ENCODE data around the gene IGF1. TPM values are rescaled to one million over a fixed set of nuclear protein-coding genes. Genes with fewer than 3 reads are reported as not detected.

The IGF1 gene
- total RNA-seq, 1 donor from 2014 or later = 1.4 TPM

- no peak for TF ChIP-seq CTCF (IDR thresholded peaks at IDR 0.05)
- Mint-ChIP-seq H3K36me3 (ENCODE audit: low read depth) (no peaks in the 10 kb centered on the region), H3K27me3 (ENCODE audit: low read depth) (no peaks in the 10 kb centered on the region), H3K4me3 (ENCODE audit: unreplicated experiment) (no peak overlapping the region), H3K4me1 (ENCODE audit: low read depth) (no peaks in the 10 kb centered on the region), H3K9me3 (ENCODE audit: low read depth) (peaks cover 20% of the 10 kb centered on the region), H3K27ac (ENCODE audit: unreplicated experiment) (no peak overlapping the region)
- no peak for DNase-seq (ENCODE audit: low spot score)
Measured at GRCh38 chr12:102444707-102445106, 35.7 kb downstream of the IGF1 start.

- no peak for TF ChIP-seq CTCF (IDR thresholded peaks at IDR 0.05)
- Mint-ChIP-seq H3K27ac (ENCODE audit: unreplicated experiment) (no peak overlapping the region), H3K4me1 (ENCODE audit: low read depth) (no peaks in the 10 kb centered on the region), H3K9me3 (ENCODE audit: low read depth) (peaks cover 20% of the 10 kb centered on the region), H3K36me3 (ENCODE audit: low read depth) (no peaks in the 10 kb centered on the region), H3K27me3 (ENCODE audit: low read depth) (no peaks in the 10 kb centered on the region), H3K4me3 (ENCODE audit: unreplicated experiment) (no peak overlapping the region)
- DNase-seq (ENCODE audit: low spot score) = no peak
Measured at GRCh38 chr12:102444093-102444492, 36.3 kb downstream of the IGF1 start.

GRCh38 chr12:102441077-102441596 lies 39.2 kb downstream of the IGF1 start:
- no peak overlapping the region for H3K27ac Mint-ChIP-seq (ENCODE audit: unreplicated experiment)
- no peak for TF ChIP-seq CTCF (IDR thresholded peaks at IDR 0.05)
- H3K9me3 Mint-ChIP-seq (ENCODE audit: low read depth) = peaks cover 13% of the 10 kb centered on the region
- no peak for DNase-seq (ENCODE audit: low spot score)
- H3K4me1 Mint-ChIP-seq (ENCODE audit: low read depth) = no peaks in the 10 kb centered on the region
- H3K27me3 Mint-ChIP-seq (ENCODE audit: low read depth) = no peaks in the 10 kb centered on the region
- no peak overlapping the region for H3K4me3 Mint-ChIP-seq (ENCODE audit: unreplicated experiment)
- no peaks in the 10 kb centered on the region for H3K36me3 Mint-ChIP-seq (ENCODE audit: low read depth)

- no peak for TF ChIP-seq CTCF (IDR thresholded peaks at IDR 0.05)
- DNase-seq (ENCODE audit: low spot score) = no peak
- Mint-ChIP-seq H3K9me3 (ENCODE audit: low read depth) (peaks cover 2% of the 10 kb centered on the region), H3K36me3 (ENCODE audit: low read depth) (no peaks in the 10 kb centered on the region), H3K4me1 (ENCODE audit: low read depth) (no peaks in the 10 kb centered on the region), H3K27ac (ENCODE audit: unreplicated experiment) (no peak overlapping the region), H3K27me3 (ENCODE audit: low read depth) (no peaks in the 10 kb centered on the region), H3K4me3 (ENCODE audit: unreplicated experiment) (no peak overlapping the region)
Measured at GRCh38 chr12:102439426-102440405, 40.6 kb downstream of the IGF1 start.

GRCh38 chr12:102438827-102439210 lies 41.5 kb downstream of the IGF1 start:
- H3K9me3 Mint-ChIP-seq (ENCODE audit: low read depth) = no peaks in the 10 kb centered on the region
- H3K27ac Mint-ChIP-seq (ENCODE audit: unreplicated experiment) = no peak overlapping the region
- no peaks in the 10 kb centered on the region for H3K27me3 Mint-ChIP-seq (ENCODE audit: low read depth)
- TF ChIP-seq CTCF (IDR thresholded peaks at IDR 0.05) = no peak
- H3K4me3 Mint-ChIP-seq (ENCODE audit: unreplicated experiment) = no peak overlapping the region
- H3K36me3 Mint-ChIP-seq (ENCODE audit: low read depth) = no peaks in the 10 kb centered on the region
- no peak for DNase-seq (ENCODE audit: low spot score)
- no peaks in the 10 kb centered on the region for H3K4me1 Mint-ChIP-seq (ENCODE audit: low read depth)

Data from chondrocyte (in vitro differentiated cells).